ENCODE results near the gene SMPDL3B.
"Not testable (repeated sequence)": the region's sequence is repeated elsewhere in the genome, so short reads cannot be mapped to it uniquely, and the experiment has no call there.

The SMPDL3B gene

GRCh38 chr1:27994526-27994925 is 59.7 kb downstream of the SMPDL3B start:
- not testable (repeated sequence) for H3K27ac ChIP-seq (ENCODE audit: low read length); H3K4me3 ChIP-seq (ENCODE audit: low read depth in 1 of 2, low read length in 2 of 2); H3K9me3 ChIP-seq (ENCODE audit: control insufficient read depth in 1 of 2, low read length in 2 of 2); H3K27me3 ChIP-seq (ENCODE audit: low read depth, low read length); H3K4me1 ChIP-seq (ENCODE audit: control insufficient read depth in 1 of 2, insufficient read depth in 2 of 2, low read length in 2 of 2)
- H3K36me3 ChIP-seq (ENCODE audit: control insufficient read depth in 1 of 2, insufficient read depth in 2 of 2, low read length in 2 of 2): peaks cover 37 to 80% of the 10 kb centered on the region in 2 donors

GRCh38 chr1:27999055-27999454 is 64.3 kb downstream of the SMPDL3B start:
- Histone ChIP-seq H3K9me3 (ENCODE audit: control insufficient read depth in 1 of 2, low read length in 2 of 2) (no peaks in the 10 kb centered on the region), H3K36me3 (ENCODE audit: control insufficient read depth in 1 of 2, insufficient read depth in 2 of 2, low read length in 2 of 2) (peaks cover 19 to 51% of the 10 kb centered on the region in 2 donors), H3K4me3 (ENCODE audit: low read depth in 1 of 2, low read length in 2 of 2) (no peak overlapping the region), H3K27ac (ENCODE audit: low read length) (no peak overlapping the region), H3K4me1 (ENCODE audit: control insufficient read depth in 1 of 2, insufficient read depth in 2 of 2, low read length in 2 of 2) (no peaks in the 10 kb centered on the region), H3K27me3 (ENCODE audit: low read depth, low read length) (no peaks in the 10 kb centered on the region)

GRCh38 chr1:28002600-28002999 is 67.8 kb downstream of the SMPDL3B start:
- H3K27ac ChIP-seq (ENCODE audit: low read length): no peak overlapping the region
- H3K9me3 ChIP-seq (ENCODE audit: control insufficient read depth in 1 of 2, low read length in 2 of 2): no peaks in the 10 kb centered on the region
- H3K4me1 ChIP-seq (ENCODE audit: control insufficient read depth in 1 of 2, insufficient read depth in 2 of 2, low read length in 2 of 2): no peaks in the 10 kb centered on the region
- H3K4me3 ChIP-seq (ENCODE audit: low read depth in 1 of 2, low read length in 2 of 2): no peak overlapping the region
- H3K27me3 ChIP-seq (ENCODE audit: low read depth, low read length): no peaks in the 10 kb centered on the region
- peaks cover 9 to 39% of the 10 kb centered on the region in 2 donors for H3K36me3 ChIP-seq (ENCODE audit: control insufficient read depth in 1 of 2, insufficient read depth in 2 of 2, low read length in 2 of 2)

GRCh38 chr1:28003117-28003516 is 68.3 kb downstream of the SMPDL3B start:
- not testable (repeated sequence) for H3K9me3 ChIP-seq (ENCODE audit: control insufficient read depth in 1 of 2, low read length in 2 of 2); H3K27ac ChIP-seq (ENCODE audit: low read length); H3K27me3 ChIP-seq (ENCODE audit: low read depth, low read length); H3K4me1 ChIP-seq (ENCODE audit: control insufficient read depth in 1 of 2, insufficient read depth in 2 of 2, low read length in 2 of 2); H3K4me3 ChIP-seq (ENCODE audit: low read depth in 1 of 2, low read length in 2 of 2)
- peaks cover 5 to 33% of the 10 kb centered on the region in 2 donors for H3K36me3 ChIP-seq (ENCODE audit: control insufficient read depth in 1 of 2, insufficient read depth in 2 of 2, low read length in 2 of 2)
